NCI-H1436 (cell line): ENCODE results near the gene ROR2.
A peak's percentile ranks its signal among the peaks of the same experiment; 100 is the strongest.

Experiments
- DNase-seq: peaks from one replicate; lab custom pipeline; 2025; lab: John Stamatoyannopoulos, UW

Gene ROR2

DNA sequence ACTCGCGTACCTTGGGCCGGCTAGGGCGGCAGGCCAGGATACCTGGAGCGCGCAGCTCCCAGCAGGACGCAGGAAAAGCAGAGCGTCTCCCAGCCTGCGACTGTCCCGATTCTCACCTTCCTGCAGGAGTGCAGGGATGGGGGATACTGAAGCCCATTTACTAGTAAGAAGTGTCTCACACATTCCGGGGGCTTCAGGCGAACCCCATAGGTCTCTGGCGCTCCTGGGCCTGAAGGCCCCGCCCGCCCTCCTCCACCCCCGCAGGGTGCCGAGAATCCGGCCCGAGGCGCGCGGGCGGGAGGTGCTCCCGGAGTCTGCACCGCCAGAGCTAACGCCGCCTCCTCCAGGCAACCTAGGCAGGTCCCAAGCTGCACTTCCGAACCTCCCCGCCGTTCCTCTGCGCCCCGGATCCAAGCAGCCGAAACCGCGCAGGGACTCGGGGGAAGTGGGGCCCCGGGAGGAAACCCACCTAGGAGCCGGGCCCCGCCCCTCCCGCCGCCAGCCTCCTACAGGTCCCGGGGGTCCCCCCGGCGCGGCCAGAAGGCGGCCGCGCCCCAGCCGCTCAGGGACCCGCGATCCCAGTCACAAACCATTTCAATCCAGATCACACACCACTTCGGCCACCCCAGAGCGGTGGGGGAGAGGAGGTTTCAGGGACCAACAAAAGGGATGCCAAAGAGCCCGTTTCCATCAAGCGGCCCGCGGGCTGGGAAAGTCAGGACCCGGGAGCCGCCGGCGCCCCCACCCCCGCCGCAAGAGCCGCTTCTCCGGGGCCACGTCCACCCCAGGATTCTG is 1.2 kb downstream of the ROR2 start:
- peak; percentile 26 for DNase-seq

GRCh38 chr9:91948101-91948596 is 1.9 kb downstream of the ROR2 start:
- DNase-seq = no peak

GRCh38 chr9:91946653-91947488 is 3.2 kb downstream of the ROR2 start:
- no peak for DNase-seq

DNA sequence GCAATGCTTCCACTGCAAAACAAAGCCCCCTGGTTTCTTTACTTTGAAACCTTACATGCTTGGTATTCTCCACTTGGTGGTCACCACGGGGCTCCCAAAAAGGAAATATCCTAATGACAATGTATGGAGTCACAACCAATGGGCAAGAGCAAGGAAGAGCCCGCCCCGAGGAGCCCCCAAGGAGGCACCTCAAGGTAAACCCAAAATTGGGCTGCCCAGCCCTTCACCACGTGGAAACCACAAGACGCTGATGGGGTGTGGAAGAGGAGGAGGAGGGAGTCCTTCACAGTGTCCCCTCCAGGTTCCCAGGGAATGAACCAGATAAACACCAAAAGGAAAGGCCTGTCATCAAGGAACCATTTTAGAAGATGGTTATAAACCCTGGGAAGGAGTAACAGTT is 3.8 kb downstream of the ROR2 start:
- no peak for DNase-seq

DNA sequence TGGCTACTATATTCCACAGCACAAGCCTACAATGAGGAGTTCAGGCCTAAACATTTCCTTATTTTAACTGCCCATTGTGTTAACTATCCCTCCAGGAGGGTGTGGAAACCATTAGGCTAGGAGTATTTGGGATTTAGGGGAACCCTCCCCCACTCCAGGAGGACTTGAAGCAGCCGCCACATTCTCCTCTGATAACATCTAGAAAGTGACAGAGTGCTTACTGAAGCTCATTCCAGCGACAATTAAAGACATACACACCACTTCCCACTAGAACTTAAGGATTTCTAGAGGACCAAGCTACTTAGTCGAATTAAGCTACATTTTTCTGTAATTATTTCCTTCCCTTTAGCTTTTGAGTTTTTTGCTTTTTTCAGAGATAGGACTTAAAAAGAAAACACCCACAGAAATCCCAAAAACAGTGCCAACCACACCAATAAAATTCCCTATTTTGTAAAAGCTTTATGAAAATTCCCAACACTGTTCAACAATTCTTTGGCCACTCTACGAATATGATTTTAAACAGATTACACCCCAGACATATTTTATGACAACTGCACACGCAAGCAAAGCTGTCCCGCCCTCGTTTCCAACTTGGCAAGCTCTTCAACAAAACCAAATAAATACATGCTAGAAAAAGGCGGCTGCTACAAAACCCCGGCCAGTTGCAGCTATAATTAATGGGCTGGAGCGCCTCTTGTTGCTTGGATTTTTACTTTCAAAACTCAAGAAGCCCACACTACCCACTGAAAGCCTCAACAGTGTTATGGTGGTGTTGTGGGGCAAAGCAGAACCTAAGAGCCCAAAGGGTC is 4.5 kb downstream of the ROR2 start:
- DNase-seq = no peak

DNA sequence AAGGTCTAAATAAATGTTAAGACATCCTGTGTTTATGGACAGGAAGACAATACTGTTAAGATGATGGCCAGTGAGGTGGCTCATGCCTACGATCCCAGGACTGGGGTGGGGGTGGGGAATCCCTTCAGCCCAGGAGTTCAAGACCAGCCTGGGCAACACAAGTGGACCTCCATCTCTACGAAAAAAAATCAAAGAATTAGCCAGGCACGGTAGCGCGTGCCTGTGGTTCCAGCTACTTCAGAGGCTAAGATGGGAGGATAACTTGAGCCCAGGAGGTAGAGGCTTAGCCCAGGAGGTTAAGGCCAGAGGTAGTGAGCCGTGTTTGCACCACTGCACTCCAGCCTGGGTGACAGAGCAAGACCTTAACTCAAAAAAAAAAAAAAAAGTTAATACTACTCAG is 5.3 kb downstream of the ROR2 start:
- no peak for DNase-seq

DNA sequence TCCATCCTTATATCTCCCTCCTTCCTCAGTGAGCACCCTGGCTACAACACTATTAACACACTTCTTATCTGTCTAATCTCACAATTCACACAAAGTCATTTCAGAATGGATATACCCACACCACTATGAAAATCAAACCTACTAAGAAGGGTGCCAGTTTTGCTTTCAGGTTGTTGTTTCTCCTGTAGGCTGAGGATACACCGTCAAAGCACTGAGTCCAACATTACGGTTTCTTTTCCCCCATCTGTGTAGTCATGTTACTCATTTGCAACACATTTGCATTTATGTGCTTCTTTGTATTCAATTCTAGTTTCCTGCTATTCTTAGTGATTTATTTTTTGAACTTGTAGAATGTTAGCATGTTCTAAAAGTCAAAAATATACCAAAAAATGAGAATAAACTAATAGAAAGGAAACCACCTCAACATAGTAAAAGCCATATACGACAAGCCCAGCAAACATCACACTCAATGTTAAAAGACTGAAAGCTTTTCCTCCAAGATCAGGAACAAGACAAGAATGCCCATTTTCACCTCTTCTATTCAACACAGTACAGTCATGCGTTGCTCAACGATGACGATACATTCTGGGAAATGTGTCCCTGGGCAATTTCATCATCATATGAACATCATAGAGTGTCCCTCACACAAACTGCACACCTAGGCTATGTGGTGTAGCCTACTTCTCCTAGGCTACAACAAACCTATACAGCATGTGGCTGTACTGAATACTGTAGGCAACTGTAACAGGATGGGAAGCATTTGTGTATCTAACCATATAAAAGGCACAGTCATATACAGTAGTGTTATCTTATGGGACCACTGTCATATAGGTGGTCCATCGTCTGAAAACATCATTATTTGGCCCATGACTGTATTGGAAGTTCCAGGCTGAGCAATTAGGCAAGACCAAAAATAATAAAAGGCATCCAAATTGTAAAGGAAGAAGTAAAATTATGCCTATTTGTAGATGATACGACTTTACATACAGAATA is 6.3 kb downstream of the ROR2 start:
- no peak for DNase-seq

- no peak for DNase-seq
Measured at GRCh38 chr9:91942201-91942600, 7.8 kb downstream of the ROR2 start.

DNA sequence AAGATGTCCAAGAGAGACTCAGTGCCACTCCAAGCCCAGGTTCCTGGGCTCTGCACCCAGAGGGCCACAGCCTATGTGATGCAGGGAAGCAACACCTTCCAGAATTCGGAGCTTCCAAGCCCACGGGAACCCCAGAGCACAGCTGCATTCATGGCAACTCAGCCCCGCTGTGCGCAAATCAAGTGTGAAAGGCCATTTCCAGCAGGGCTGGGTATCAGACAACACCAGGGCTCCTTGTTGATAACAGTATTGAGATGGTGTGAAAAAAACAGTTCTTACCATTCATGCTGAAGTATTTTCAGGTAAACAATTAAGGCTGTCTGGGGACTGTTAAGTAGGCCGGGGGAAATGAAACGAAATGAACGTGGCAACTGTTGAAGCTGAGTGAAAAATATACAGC is 10.1 kb downstream of the ROR2 start:
- DNase-seq = no peak

DNA sequence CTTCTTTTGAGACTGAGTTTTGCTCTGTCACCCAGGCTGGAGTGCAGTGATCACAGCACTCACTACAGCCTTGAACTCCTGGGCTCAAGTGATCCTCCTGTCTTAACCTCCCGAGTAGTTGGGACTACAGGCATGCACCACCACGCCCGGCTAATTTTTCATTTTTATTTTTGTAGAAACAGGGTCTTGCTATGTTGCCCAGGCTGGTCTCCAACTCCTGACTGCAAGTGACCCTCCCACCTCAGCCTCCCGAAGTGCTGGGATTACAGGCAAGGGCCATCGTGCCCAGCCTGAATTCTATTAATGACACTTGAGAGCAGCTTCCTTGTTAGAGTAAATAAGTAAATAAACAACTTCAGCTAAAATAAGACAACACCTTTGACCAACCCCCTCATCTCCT is 12.3 kb downstream of the ROR2 start:
- DNase-seq = no peak

- DNase-seq = no peak
Measured at GRCh38 chr9:91937056-91937455, 13.0 kb downstream of the ROR2 start.

- DNase-seq = no peak
Measured at GRCh38 chr9:91935805-91936514, 14.1 kb downstream of the ROR2 start.

- no peak for DNase-seq
Measured at GRCh38 chr9:91935066-91935749, 14.8 kb downstream of the ROR2 start.

DNA sequence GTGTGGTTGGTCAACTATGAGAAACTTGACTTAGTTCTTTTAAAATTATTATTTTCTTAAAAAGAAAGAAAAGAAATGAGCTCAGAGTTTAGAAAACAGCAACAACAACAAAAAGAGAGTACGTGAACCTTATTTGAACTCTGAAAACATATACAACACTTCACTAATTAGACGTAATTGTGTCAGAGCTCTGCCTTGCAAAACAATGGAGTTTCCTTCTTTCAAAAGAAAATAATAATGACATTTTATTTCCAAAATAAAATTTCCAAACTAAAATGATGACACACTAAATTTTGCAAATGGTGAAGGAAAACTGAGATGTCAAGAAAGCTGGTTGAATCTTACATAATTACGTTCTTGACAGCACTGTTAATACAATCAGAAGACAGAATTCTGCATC is 15.4 kb downstream of the ROR2 start:
- no peak for DNase-seq

DNA sequence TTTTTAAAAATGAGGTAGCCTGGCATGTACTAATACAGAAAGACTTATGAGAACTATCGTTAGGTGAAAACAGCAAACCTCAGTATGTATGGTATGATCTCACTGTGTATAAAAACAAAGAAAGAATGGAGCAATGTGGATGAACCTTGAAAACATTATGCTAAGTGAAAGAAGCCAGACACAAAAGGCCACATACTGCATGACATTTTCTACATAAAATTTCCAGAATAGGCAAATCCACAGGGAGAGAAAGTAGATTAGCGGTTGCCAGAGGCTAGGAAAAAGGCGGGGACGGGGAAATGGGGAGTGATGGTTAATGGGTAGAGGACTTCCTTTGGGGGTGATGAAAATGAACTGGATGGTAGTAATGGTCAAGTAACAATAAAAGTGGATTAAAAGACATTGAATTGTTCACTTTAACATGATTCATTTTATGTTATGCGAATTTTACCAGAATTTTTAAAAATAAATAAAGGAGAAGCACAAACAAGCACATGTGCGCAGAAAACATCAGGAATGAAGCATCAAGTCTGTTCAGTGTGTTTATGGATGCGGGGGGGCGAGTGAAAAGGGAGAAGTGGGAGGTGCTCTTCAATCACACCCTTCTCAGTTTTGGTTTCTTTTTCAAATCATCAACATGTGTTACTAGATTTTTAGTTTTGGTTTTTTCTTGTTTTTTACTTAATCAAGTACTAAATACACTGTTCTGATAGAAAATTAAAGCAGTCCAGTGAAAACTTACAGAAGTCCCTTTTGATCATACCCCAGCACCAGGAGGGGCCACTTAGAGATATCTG is 16.3 kb downstream of the ROR2 start:
- DNase-seq = no peak

DNA sequence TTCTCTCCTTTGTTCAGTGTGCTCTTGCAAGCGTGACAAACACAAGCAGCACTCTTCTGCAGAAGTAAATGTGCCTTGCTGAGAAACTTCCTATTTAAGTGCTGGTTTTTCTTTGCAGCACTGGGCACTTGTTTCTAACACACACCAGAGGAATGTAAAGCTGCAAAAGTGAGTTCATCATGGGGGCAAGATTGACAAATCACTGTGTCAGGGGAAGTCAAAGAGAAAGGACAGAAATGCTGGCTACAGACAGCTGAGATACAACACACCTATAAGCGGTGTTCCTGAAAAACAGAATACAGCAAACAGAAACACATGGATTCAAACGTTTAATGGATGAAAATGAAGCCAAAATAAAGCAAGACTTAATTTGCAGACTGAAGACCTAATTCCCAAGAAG is 19.6 kb downstream of the ROR2 start:
- no peak for DNase-seq

- DNase-seq = no peak
Measured at GRCh38 chr9:91929331-91929730, 20.7 kb downstream of the ROR2 start.

DNA sequence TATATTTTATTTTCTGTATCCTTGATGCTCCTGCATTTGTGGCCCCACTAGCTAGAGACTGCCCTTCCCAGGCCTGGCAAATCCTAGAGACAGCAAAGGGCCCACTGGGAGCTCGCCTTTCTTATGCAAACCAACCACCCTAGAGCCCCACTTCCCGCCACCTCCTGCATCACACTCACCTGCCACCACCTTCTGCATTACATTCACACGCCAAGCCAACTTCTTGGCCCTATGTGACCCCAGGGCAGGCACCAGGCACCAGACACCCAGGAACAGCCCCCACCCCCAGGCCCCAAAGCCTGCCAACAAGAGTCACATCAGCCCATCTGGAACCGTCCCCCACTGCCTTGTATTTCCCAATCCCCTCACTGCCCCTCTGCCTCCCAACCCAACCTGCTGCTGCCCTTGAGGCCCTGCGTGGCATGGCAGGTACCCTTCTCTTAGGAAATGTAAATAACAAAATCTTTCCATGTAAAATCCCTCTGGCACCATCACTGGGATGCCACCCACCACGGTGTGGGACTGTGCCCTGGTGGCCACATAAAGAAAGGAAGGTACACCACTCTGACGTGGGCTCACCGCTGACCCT is 22.0 kb downstream of the ROR2 start:
- no peak for DNase-seq

DNA sequence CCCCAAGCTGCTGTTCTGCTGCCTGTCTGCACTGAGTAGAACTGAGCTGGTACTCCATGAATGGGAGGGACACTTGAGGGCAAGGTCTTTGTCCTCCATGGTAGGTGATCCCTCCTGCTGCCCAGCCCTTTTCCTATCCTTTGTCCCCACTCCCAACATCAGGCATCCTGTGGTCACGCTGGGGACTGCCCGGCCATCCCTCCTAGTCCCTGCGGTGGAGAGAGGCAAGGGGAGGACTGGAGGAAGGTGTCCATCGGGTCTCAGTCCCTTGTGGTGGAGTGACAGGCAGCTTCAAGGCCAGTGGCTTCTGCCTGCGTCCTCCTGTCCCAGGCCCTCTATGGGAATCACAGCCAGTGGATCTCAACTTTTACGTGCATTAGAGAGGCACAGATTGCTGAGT is 25.9 kb downstream of the ROR2 start:
- DNase-seq = no peak
